ENCODE results near the gene B4GAT1. TPM values are rescaled to one million over a fixed set of nuclear protein-coding genes. Genes with fewer than 3 reads are reported as not detected.

Gene B4GAT1
- total and polyA plus RNA-seq, 9 of the 15 experiments (the other 6 are each of a cell fraction or from before 2014, with no cell fraction given): 0.86 to 9.5 (median 3.8) TPM

DNA sequence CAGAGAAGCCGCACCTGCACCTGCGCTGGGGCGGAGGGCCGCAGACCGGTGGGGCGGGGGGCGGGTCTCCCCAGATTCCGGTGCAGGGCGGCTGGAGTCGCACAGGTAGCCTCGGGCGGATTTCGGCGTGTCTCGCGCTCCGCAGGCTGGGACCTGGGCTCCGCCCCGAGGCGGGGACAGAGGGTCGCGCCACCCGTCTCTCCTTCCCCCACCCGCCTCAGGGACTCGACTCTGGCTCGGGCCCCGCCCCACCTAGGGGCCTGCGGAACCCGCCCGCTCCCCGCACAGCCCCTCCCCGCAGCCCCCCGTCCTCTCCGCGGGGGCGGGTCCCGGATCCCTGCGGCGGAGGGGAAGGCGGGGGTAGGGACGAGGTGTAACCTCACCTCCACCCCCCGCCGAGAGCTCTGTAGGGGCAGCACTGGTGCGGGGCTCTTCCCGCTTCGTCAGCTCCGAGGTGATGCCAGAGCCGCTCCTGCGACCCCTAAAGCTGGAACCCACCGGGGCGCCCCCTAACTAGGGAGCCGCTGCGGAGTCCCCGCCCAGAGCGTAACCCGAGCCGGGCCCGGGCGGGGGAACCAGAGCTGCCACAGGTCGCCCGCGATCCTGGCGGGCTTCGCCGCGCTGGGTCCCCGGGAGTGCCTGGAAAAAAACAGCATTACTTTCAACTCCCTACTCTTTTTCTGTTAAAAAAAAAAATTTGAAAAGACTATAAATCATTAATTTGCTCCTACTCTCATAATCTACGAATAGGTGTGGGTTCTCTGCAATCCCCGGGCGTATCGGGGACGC lies 24.4 kb upstream of the B4GAT1 start, which contains the start of gene SLC29A2 (continued):
- TF ChIP-seq SRF (CRISPR knock-in tag; IDR thresholded peaks at IDR 0.05) (peak in 1 of 2 experiments; percentile 65; a peak in 1 of 4 replicates), MTA2 (IDR thresholded peaks at IDR 0.05; ENCODE audit: low read depth) (no peak), CREB1 (IDR thresholded peaks at IDR 0.05) (0 out of 2 replicates have a peak, but pooled peaks have one; percentile 12), CREB1 (CRISPR knock-in tag; IDR thresholded peaks at IDR 0.05) (no peak), NRF1 (conservative IDR thresholded peaks at IDR 0.05 in 1 of 2, IDR thresholded peaks at IDR 0.05 in 1 of 2) (peak; percentile 36 to 65), ZNF695 (CRISPR knock-in tag; IDR thresholded peaks at IDR 0.05) (no peak), KDM5B (IDR thresholded peaks at IDR 0.05; ENCODE audit: insufficient replicate concordance, low read depth, low read length) (no peak), PHTF2 (CRISPR knock-in tag; IDR thresholded peaks at IDR 0.05) (no peak), SRSF1 (IDR thresholded peaks at IDR 0.05; ENCODE audit: low read depth, low read length) (no peak), HMGN3 (IDR thresholded peaks at IDR 0.05; ENCODE audit: borderline replicate concordance, extremely low read depth, insufficient read length, low read depth, low read length) (peak; percentile 81), HMG20B (CRISPR knock-in tag; IDR thresholded peaks at IDR 0.05) (no peak), CAMTA2 (CRISPR knock-in tag; conservative IDR thresholded peaks at IDR 0.05) (no peak), SMARCE1 (IDR thresholded peaks at IDR 0.05) (0 out of 2 replicates have a peak, but pooled peaks have one; percentile 10), ZKSCAN1 (IDR thresholded peaks at IDR 0.05; ENCODE audit: low read depth, low read length) (0 out of 2 replicates have a peak, but pooled peaks have one; percentile 34), MTF1 (CRISPR knock-in tag; IDR thresholded peaks at IDR 0.05; ENCODE audit: borderline replicate concordance) (no peak), NFRKB (IDR thresholded peaks at IDR 0.05; ENCODE audit: low read depth) (no peak), NELFE (IDR thresholded peaks at IDR 0.05; ENCODE audit: insufficient read depth, insufficient read length) (no peak), DNMT1 (IDR thresholded peaks at IDR 0.05) (no peak), RBM25 (IDR thresholded peaks at IDR 0.05; ENCODE audit: low read depth, low read length, severe bottlenecking) (no peak), POLR2B (IDR thresholded peaks at IDR 0.05; ENCODE audit: low read depth, partially characterized antibody) (peak; percentile 57), PML (IDR thresholded peaks at IDR 0.05; ENCODE audit: low read length) (peak; percentile 79)
- TF ChIP-seq, protein P1, sequence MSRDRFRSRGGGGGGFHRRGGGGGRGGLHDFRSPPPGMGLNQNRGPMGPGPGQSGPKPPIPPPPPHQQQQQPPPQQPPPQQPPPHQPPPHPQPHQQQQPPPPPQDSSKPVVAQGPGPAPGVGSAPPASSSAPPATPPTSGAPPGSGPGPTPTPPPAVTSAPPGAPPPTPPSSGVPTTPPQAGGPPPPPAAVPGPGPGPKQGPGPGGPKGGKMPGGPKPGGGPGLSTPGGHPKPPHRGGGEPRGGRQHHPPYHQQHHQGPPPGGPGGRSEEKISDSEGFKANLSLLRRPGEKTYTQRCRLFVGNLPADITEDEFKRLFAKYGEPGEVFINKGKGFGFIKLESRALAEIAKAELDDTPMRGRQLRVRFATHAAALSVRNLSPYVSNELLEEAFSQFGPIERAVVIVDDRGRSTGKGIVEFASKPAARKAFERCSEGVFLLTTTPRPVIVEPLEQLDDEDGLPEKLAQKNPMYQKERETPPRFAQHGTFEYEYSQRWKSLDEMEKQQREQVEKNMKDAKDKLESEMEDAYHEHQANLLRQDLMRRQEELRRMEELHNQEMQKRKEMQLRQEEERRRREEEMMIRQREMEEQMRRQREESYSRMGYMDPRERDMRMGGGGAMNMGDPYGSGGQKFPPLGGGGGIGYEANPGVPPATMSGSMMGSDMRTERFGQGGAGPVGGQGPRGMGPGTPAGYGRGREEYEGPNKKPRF (IDR thresholded peaks at IDR 0.05; ENCODE audit: low read depth, low read length): no peak
- TF ChIP-seq, protein P2, sequence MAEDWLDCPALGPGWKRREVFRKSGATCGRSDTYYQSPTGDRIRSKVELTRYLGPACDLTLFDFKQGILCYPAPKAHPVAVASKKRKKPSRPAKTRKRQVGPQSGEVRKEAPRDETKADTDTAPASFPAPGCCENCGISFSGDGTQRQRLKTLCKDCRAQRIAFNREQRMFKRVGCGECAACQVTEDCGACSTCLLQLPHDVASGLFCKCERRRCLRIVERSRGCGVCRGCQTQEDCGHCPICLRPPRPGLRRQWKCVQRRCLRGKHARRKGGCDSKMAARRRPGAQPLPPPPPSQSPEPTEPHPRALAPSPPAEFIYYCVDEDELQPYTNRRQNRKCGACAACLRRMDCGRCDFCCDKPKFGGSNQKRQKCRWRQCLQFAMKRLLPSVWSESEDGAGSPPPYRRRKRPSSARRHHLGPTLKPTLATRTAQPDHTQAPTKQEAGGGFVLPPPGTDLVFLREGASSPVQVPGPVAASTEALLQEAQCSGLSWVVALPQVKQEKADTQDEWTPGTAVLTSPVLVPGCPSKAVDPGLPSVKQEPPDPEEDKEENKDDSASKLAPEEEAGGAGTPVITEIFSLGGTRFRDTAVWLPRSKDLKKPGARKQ (CRISPR knock-in tag; IDR thresholded peaks at IDR 0.05): no peak
- TF ChIP-seq, protein P3, sequence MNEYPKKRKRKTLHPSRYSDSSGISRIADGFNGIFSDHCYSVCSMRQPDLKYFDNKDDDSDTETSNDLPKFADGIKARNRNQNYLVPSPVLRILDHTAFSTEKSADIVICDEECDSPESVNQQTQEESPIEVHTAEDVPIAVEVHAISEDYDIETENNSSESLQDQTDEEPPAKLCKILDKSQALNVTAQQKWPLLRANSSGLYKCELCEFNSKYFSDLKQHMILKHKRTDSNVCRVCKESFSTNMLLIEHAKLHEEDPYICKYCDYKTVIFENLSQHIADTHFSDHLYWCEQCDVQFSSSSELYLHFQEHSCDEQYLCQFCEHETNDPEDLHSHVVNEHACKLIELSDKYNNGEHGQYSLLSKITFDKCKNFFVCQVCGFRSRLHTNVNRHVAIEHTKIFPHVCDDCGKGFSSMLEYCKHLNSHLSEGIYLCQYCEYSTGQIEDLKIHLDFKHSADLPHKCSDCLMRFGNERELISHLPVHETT (CRISPR knock-in tag; conservative IDR thresholded peaks at IDR 0.05 in 1 of 2, IDR thresholded peaks at IDR 0.05 in 1 of 2): no peak; a peak in 1 of 4 replicates
